Measurements from ENCODE around the gene AKAP8L. TPM values are rescaled to one million over a fixed set of nuclear protein-coding genes. Genes with fewer than 3 reads are reported as not detected.

AKAP8L gene
- total RNA-seq, 4 donors from 2014 or later: 82.4 to 157 (median 117) TPM

- Histone ChIP-seq H3K36me3 (no peaks in the 10 kb centered on the region), H3K9me3 (no peaks in the 10 kb centered on the region), H3K27ac (peak overlapping the region; percentile 28 to 50), H3K4me3 (no peak overlapping the region), H3K27me3 (no peaks in the 10 kb centered on the region), H3K4me1 (peaks cover 4 to 22% of the 10 kb centered on the region in 2 donors)
- intact Hi-C loops (cut with DNase I; ENCODE audit: low total_unique reads): no loop called here
- DNase-seq: no peak
- TF ChIP-seq POLR2A (IDR thresholded peaks at IDR 0.05) (no peak), CTCF (IDR thresholded peaks at IDR 0.05) (no peak)
Observed at GRCh38 chr19:15374105-15374651, 44.6 kb downstream of the AKAP8L start.

GRCh38 chr19:15373644-15374043 lies 45.1 kb downstream of the AKAP8L start:
- Histone ChIP-seq H3K36me3 (no peaks in the 10 kb centered on the region), H3K9me3 (no peaks in the 10 kb centered on the region), H3K4me3 (no peak overlapping the region), H3K27me3 (no peaks in the 10 kb centered on the region), H3K4me1 (peaks cover 4 to 22% of the 10 kb centered on the region in 2 donors), H3K27ac (no peak overlapping the region)
- no peak for DNase-seq
- TF ChIP-seq CTCF (IDR thresholded peaks at IDR 0.05): no peak
- TF ChIP-seq POLR2A (IDR thresholded peaks at IDR 0.05): no peak
- intact Hi-C loops (cut with DNase I; ENCODE audit: low total_unique reads): no loop called here

- Histone ChIP-seq H3K9me3 (no peaks in the 10 kb centered on the region), H3K27ac (no peak overlapping the region), H3K4me3 (no peak overlapping the region), H3K36me3 (no peaks in the 10 kb centered on the region), H3K4me1 (peaks cover 4 to 22% of the 10 kb centered on the region in 2 donors), H3K27me3 (no peaks in the 10 kb centered on the region)
- intact Hi-C loops (cut with DNase I; ENCODE audit: low total_unique reads): no loop called here
- DNase-seq: no peak
- TF ChIP-seq CTCF (IDR thresholded peaks at IDR 0.05) (no peak), POLR2A (IDR thresholded peaks at IDR 0.05) (no peak)
Observed at GRCh38 chr19:15372891-15373301, 45.9 kb downstream of the AKAP8L start.

GRCh38 chr19:15372470-15372869 lies 46.3 kb downstream of the AKAP8L start:
- Histone ChIP-seq H3K36me3 (no peaks in the 10 kb centered on the region), H3K27me3 (no peaks in the 10 kb centered on the region), H3K9me3 (no peaks in the 10 kb centered on the region), H3K4me1 (peaks cover 4 to 22% of the 10 kb centered on the region in 2 donors), H3K27ac (no peak overlapping the region), H3K4me3 (no peak overlapping the region)
- TF ChIP-seq CTCF (IDR thresholded peaks at IDR 0.05) (no peak), POLR2A (IDR thresholded peaks at IDR 0.05) (no peak)
- DNase-seq: no peak
- intact Hi-C loops (cut with DNase I; ENCODE audit: low total_unique reads): no loop called here

- no peak for DNase-seq
- Histone ChIP-seq H3K4me1 (peaks cover 0 to 16% of the 10 kb centered on the region in 2 donors), H3K27ac (no peak overlapping the region), H3K27me3 (no peaks in the 10 kb centered on the region), H3K36me3 (no peaks in the 10 kb centered on the region), H3K9me3 (no peaks in the 10 kb centered on the region), H3K4me3 (no peak overlapping the region)
- intact Hi-C loops (cut with DNase I; ENCODE audit: low total_unique reads): no loop called here
- no peak for TF ChIP-seq POLR2A (IDR thresholded peaks at IDR 0.05)
- no peak for TF ChIP-seq CTCF (IDR thresholded peaks at IDR 0.05)
Observed at GRCh38 chr19:15371786-15372380, 46.9 kb downstream of the AKAP8L start.
